NB4 (cell line): ENCODE results near the gene SLFN12L.

Experiments
- MAX ChIP-seq: IDR thresholded peaks from 2 replicates; pipeline ENCODE4 v1.6.1; 2011; ENCODE audit warnings: low read depth, low read length
- MYC ChIP-seq: IDR thresholded peaks from 2 replicates; pipeline ENCODE4 v1.6.1; 2011; ENCODE audit warnings: low read depth, low read length
- POLR2A ChIP-seq: IDR thresholded peaks from 2 replicates; pipeline ENCODE4 v1.6.1; 2011; ENCODE audit warnings: mild to moderate bottlenecking; ENCODE audit not compliant: insufficient read length; ENCODE audit errors: extremely low read depth
- TF ChIP-seq, protein P1 (sequence below): IDR thresholded peaks from one replicate; pipeline ENCODE4 v1.5.1; 2012; ENCODE audit warnings: low read depth, low read length

DNA sequence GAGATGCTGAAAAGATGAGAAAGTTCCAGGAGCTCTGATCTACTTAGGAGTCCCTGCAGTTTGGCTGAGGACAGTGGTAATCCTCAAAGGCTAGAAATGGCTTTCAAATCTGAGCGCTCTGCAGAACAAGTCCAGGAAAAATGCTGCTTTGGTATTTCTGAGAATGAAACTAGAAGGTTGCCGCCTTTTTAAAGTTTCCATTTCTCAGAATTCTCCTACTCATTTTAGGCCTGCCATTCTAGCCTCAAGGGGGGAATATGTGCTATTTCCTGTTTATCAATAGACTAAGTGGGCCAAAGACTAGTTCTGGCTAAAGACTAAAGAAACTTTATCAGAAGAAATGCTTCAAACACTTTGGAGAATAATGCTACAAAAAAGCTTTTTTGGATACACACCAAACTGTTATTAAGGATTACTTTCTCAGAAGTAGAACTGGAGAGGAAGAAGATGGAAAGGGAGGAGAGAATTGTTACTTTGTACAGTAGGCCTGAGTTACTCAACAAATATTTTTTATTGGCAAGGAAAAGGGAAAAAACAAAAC is at the start of gene SLFN12L:
- no peak for TF ChIP-seq MYC
- TF ChIP-seq, protein P1, sequence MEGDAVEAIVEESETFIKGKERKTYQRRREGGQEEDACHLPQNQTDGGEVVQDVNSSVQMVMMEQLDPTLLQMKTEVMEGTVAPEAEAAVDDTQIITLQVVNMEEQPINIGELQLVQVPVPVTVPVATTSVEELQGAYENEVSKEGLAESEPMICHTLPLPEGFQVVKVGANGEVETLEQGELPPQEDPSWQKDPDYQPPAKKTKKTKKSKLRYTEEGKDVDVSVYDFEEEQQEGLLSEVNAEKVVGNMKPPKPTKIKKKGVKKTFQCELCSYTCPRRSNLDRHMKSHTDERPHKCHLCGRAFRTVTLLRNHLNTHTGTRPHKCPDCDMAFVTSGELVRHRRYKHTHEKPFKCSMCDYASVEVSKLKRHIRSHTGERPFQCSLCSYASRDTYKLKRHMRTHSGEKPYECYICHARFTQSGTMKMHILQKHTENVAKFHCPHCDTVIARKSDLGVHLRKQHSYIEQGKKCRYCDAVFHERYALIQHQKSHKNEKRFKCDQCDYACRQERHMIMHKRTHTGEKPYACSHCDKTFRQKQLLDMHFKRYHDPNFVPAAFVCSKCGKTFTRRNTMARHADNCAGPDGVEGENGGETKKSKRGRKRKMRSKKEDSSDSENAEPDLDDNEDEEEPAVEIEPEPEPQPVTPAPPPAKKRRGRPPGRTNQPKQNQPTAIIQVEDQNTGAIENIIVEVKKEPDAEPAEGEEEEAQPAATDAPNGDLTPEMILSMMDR = no peak
- TF ChIP-seq POLR2A = no peak
- TF ChIP-seq MAX = no peak
